HUES48 (cell line): ENCODE measurements around the gene TNFRSF9.

Source experiments
- H3K27ac ChIP-seq: one replicate; pipeline ENCODE4 v1.7.0; 2013; ENCODE audit warnings: low read depth, low read length, inconsistent platforms
- H3K27me3 ChIP-seq: 2 replicates; pipeline ENCODE4 v1.6.1; 2013; ENCODE audit warnings: mild to moderate bottlenecking, low read length; ENCODE audit not compliant: control insufficient read depth, insufficient read depth
- H3K36me3 ChIP-seq: 2 replicates; pipeline ENCODE4 v1.6.1; 2013; ENCODE audit warnings: low read length; ENCODE audit not compliant: control insufficient read depth, insufficient read depth
- H3K4me1 ChIP-seq: 2 replicates; pipeline ENCODE4 v1.6.1; 2013; ENCODE audit warnings: mild to moderate bottlenecking, low read length; ENCODE audit not compliant: control insufficient read depth, insufficient read depth
- H3K4me3 ChIP-seq: 2 replicates; pipeline ENCODE4 v1.5.1; 2013; ENCODE audit warnings: mild to moderate bottlenecking, low read depth, low read length
- H3K9ac ChIP-seq: 2 replicates; pipeline ENCODE4 v1.6.1; 2013; ENCODE audit warnings: mild to moderate bottlenecking, low read depth, low read length, moderate library complexity
- H3K9me3 ChIP-seq: 2 replicates; pipeline ENCODE4 v1.6.1; 2013; ENCODE audit warnings: low read length; ENCODE audit not compliant: control insufficient read depth, insufficient read depth

TNFRSF9 gene

GRCh38 chr1:7916501-7916830 lies 24.2 kb downstream of the TNFRSF9 start:
- Histone ChIP-seq H3K9me3 (no peaks in the 10 kb centered on the region), H3K27me3 (no peaks in the 10 kb centered on the region), H3K4me1 (0 out of 2 replicates have a peak, but pooled peaks cover 3% of the 10 kb centered on the region), H3K9ac (no peak overlapping the region), H3K27ac (no peak overlapping the region), H3K4me3 (no peak overlapping the region), H3K36me3 (no peaks in the 10 kb centered on the region)

GRCh38 chr1:7915826-7916500 lies 24.7 kb downstream of the TNFRSF9 start:
- Histone ChIP-seq H3K9me3 (no peaks in the 10 kb centered on the region), H3K9ac (no peak overlapping the region)

GRCh38 chr1:7912743-7913557 lies 27.7 kb downstream of the TNFRSF9 start:
- H3K4me3 ChIP-seq = no peak overlapping the region
- no peaks in the 10 kb centered on the region for H3K27me3 ChIP-seq
- H3K9ac ChIP-seq = no peak overlapping the region
- H3K4me1 ChIP-seq = 0 out of 2 replicates have a peak, but pooled peaks cover 3% of the 10 kb centered on the region
- no peaks in the 10 kb centered on the region for H3K9me3 ChIP-seq
- no peaks in the 10 kb centered on the region for H3K36me3 ChIP-seq
- H3K27ac ChIP-seq = no peak overlapping the region

More at GRCh38 chr1:7915826-7916500, 24.7 kb downstream of the TNFRSF9 start:
- 0 out of 2 replicates have a peak, but pooled peaks cover 3% of the 10 kb centered on the region for H3K4me1 ChIP-seq
- H3K27me3 ChIP-seq = no peaks in the 10 kb centered on the region
- H3K4me3 ChIP-seq = no peak overlapping the region
- no peak overlapping the region for H3K27ac ChIP-seq
- no peaks in the 10 kb centered on the region for H3K36me3 ChIP-seq

- H3K4me3 ChIP-seq = no peak overlapping the region
- H3K27me3 ChIP-seq = no peaks in the 10 kb centered on the region
- H3K36me3 ChIP-seq = no peaks in the 10 kb centered on the region
- no peak overlapping the region for H3K9ac ChIP-seq
- H3K4me1 ChIP-seq = 0 out of 2 replicates have a peak, but pooled peaks cover 3% of the 10 kb centered on the region
- no peak overlapping the region for H3K27ac ChIP-seq
- H3K9me3 ChIP-seq = no peaks in the 10 kb centered on the region
Measured at GRCh38 chr1:7912145-7912544, 28.5 kb downstream of the TNFRSF9 start.

GRCh38 chr1:7905262-7905661 lies 35.4 kb downstream of the TNFRSF9 start:
- H3K9me3 ChIP-seq = no peaks in the 10 kb centered on the region
- H3K27ac ChIP-seq = no peak overlapping the region
- no peaks in the 10 kb centered on the region for H3K4me1 ChIP-seq
- H3K36me3 ChIP-seq = no peaks in the 10 kb centered on the region
- no peak overlapping the region for H3K9ac ChIP-seq
- H3K4me3 ChIP-seq = no peak overlapping the region
- H3K27me3 ChIP-seq = no peaks in the 10 kb centered on the region; the same call in 1 of the 2 replicates

- Histone ChIP-seq H3K4me3 (no peak overlapping the region), H3K4me1 (no peaks in the 10 kb centered on the region), H3K36me3 (no peaks in the 10 kb centered on the region), H3K27ac (no peak overlapping the region), H3K9me3 (no peaks in the 10 kb centered on the region), H3K27me3 (no peaks in the 10 kb centered on the region; the same call in 1 of the 2 replicates), H3K9ac (no peak overlapping the region)
Measured at GRCh38 chr1:7902478-7903085, 38.1 kb downstream of the TNFRSF9 start.

- H3K4me3 ChIP-seq = no peak overlapping the region
- no peaks in the 10 kb centered on the region for H3K9me3 ChIP-seq
- H3K4me1 ChIP-seq = no peaks in the 10 kb centered on the region
- no peak overlapping the region for H3K27ac ChIP-seq
- H3K36me3 ChIP-seq = no peaks in the 10 kb centered on the region
- H3K9ac ChIP-seq = no peak overlapping the region
- H3K27me3 ChIP-seq = no peaks in the 10 kb centered on the region; the same call in 1 of the 2 replicates
Measured at GRCh38 chr1:7899741-7900140, 40.9 kb downstream of the TNFRSF9 start.

GRCh38 chr1:7898962-7899361 lies 41.7 kb downstream of the TNFRSF9 start:
- Histone ChIP-seq H3K36me3 (no peaks in the 10 kb centered on the region), H3K9me3 (no peaks in the 10 kb centered on the region), H3K4me3 (no peak overlapping the region), H3K27ac (no peak overlapping the region), H3K4me1 (no peaks in the 10 kb centered on the region), H3K27me3 (no peaks in the 10 kb centered on the region; the same call in 1 of the 2 replicates), H3K9ac (no peak overlapping the region)

- H3K36me3 ChIP-seq = no peaks in the 10 kb centered on the region
- H3K27ac ChIP-seq = no peak overlapping the region
- no peak overlapping the region for H3K4me3 ChIP-seq
- no peaks in the 10 kb centered on the region; the same call in 1 of the 2 replicates for H3K27me3 ChIP-seq
- H3K4me1 ChIP-seq = no peaks in the 10 kb centered on the region
- H3K9ac ChIP-seq = no peak overlapping the region
- no peaks in the 10 kb centered on the region for H3K9me3 ChIP-seq
Measured at GRCh38 chr1:7896994-7897393, 43.6 kb downstream of the TNFRSF9 start.

- Histone ChIP-seq H3K9me3 (no peaks in the 10 kb centered on the region), H3K36me3 (no peaks in the 10 kb centered on the region), H3K27me3 (no peaks in the 10 kb centered on the region), H3K9ac (no peak overlapping the region), H3K4me3 (no peak overlapping the region), H3K27ac (no peak overlapping the region), H3K4me1 (no peaks in the 10 kb centered on the region)
Measured at GRCh38 chr1:7893529-7894180, 47.0 kb downstream of the TNFRSF9 start.
